ENCODE results near the gene APCDD1L. TPM values are rescaled to one million over a fixed set of nuclear protein-coding genes. Genes with fewer than 3 reads are reported as not detected.

The APCDD1L gene
- total and polyA plus RNA-seq, 4 donors = 0.02 to 0.74 (median 0.31) TPM

- no peak for DNase-seq
- TF ChIP-seq, protein P1, sequence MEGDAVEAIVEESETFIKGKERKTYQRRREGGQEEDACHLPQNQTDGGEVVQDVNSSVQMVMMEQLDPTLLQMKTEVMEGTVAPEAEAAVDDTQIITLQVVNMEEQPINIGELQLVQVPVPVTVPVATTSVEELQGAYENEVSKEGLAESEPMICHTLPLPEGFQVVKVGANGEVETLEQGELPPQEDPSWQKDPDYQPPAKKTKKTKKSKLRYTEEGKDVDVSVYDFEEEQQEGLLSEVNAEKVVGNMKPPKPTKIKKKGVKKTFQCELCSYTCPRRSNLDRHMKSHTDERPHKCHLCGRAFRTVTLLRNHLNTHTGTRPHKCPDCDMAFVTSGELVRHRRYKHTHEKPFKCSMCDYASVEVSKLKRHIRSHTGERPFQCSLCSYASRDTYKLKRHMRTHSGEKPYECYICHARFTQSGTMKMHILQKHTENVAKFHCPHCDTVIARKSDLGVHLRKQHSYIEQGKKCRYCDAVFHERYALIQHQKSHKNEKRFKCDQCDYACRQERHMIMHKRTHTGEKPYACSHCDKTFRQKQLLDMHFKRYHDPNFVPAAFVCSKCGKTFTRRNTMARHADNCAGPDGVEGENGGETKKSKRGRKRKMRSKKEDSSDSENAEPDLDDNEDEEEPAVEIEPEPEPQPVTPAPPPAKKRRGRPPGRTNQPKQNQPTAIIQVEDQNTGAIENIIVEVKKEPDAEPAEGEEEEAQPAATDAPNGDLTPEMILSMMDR (IDR thresholded peaks at IDR 0.05; ENCODE audit: control extremely low read depth, extremely low read depth) = no peak
- peaks cover 0 to 8% (median 4%) of the 10 kb centered on the region in 4 donors for H3K9me3 ChIP-seq (ENCODE audit: control insufficient read depth in 4 of 4, insufficient read depth in 3 of 4, low read length in 3 of 4)
- peaks cover 0 to 14% (median 0%) of the 10 kb centered on the region in 3 donors for H3K27me3 ChIP-seq (ENCODE audit: control insufficient read depth in 3 of 3, insufficient read depth in 3 of 3, low read length in 2 of 3)
- no peak for ATAC-seq (ENCODE audit: insufficient read depth, low FRiP score)
- H3K4me1 ChIP-seq (ENCODE audit: control insufficient read depth in 5 of 5, insufficient read depth in 5 of 5, low read length in 5 of 5) = peaks cover 0 to 15% (median 0%) of the 10 kb centered on the region in 5 donors
- H3K27ac ChIP-seq (ENCODE audit: low read depth in 1 of 2, low read length in 1 of 2) = no peak overlapping the region
- 76 to 79% methylated on average over 10 of the region's 10 CpGs for WGBS, 2 donors
- H3K4me3 ChIP-seq = no peak overlapping the region
- no peak overlapping the region for H3K9ac ChIP-seq (ENCODE audit: insufficient read depth in 1 of 2, low read length in 2 of 2)
- no peaks in the 10 kb centered on the region for H3K36me3 ChIP-seq (ENCODE audit: control insufficient read depth in 4 of 4, insufficient read depth in 4 of 4, low read length in 4 of 4)
Measured at GRCh38 chr20:58521763-58522162, 6.6 kb upstream of the APCDD1L start.

DNA sequence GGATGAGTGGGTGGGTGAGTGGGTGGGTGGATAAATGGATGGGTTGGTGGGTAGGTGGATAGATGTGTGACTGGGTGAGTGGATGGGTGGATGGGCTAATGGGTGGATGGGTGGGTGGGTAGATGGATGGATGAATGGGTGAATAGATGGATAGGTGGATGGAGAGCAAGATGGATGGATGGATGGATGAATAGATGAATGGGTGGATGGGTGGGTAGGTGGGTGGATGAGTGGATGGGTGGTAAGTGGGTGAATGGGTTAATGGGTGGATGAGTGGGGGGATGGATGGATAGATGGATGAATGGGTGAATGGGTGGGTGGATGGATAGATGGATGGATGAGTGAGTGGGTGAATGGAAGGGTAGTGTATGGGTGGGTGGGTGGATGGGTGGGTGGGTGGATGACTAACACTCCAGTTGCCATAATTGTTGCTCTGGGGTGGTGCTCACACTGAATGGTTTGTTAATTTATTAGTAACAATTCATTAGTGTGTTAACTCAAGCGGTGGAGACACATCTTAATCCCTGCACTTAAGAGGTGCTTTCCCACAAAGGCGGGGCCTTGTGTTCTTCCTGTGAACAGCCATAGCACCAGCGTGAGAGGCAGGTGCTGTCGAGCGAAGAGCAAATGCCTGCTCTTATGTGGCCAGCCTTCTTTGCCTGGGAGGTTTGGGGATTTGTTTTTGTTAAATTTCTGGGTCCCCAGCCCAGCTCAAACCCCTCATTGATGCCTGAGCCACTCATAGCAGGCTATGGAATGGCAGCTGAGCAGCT is 4.9 kb upstream of the APCDD1L start:
- no peak for ATAC-seq (ENCODE audit: insufficient read depth, low FRiP score)
- H3K9ac ChIP-seq (ENCODE audit: insufficient read depth in 1 of 2, low read length in 2 of 2) = no peak overlapping the region
- WGBS, 2 donors = 83 to 86% methylated on average over 5 of the region's 5 CpGs

DNA sequence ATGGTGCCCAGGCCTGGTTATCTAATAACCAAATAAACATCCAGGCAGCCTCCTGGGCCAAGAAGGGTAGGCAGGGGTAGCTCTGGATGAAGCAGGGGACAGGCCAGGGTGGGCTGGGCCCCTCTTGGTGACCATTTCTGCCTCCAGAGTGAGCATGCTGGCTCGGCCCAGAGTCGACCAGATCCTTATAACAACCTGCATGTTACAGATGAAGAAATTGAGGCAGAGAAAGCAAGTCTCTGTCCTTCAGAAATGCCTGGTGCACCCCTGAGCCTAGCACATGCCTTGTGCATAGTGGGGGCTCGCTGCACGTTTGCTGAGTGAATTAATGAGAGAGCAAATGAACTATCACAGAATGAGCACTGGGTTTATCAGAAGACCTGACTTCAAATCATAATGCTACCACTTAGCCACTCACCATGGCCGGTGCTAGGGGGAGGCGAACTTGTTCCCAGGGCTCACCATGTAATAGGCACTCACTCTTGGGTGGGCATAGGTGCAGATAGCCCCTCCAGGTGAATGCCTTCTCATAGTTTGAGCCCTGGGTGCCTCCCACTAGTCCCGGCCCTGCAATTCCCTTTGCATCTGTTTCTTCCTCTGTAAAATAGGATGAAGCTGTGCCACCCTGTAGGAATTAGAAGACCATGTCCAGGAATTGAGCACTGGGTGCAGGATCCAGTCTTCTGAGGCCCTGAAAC is 3.8 kb upstream of the APCDD1L start:
- no peak overlapping the region for H3K27ac ChIP-seq (ENCODE audit: low read depth in 1 of 2, low read length in 1 of 2)
- H3K4me1 ChIP-seq (ENCODE audit: control insufficient read depth in 5 of 5, insufficient read depth in 5 of 5, low read length in 5 of 5) = peaks cover 0 to 15% (median 0%) of the 10 kb centered on the region in 5 donors
- no peak overlapping the region for H3K4me3 ChIP-seq
- no peak for DNase-seq
- TF ChIP-seq, protein P1 (IDR thresholded peaks at IDR 0.05; ENCODE audit: control extremely low read depth, extremely low read depth) = no peak
- H3K36me3 ChIP-seq (ENCODE audit: control insufficient read depth in 4 of 4, insufficient read depth in 4 of 4, low read length in 4 of 4) = no peaks in the 10 kb centered on the region
- ATAC-seq (ENCODE audit: insufficient read depth, low FRiP score) = no peak
- no peaks in the 10 kb centered on the region for H3K9me3 ChIP-seq (ENCODE audit: control insufficient read depth in 4 of 4, insufficient read depth in 3 of 4, low read length in 3 of 4)
- WGBS, 2 donors = 83 to 85% methylated on average over 7 of the region's 7 CpGs
- peaks cover 8 to 37% (median 13%) of the 10 kb centered on the region in 3 donors for H3K27me3 ChIP-seq (ENCODE audit: control insufficient read depth in 3 of 3, insufficient read depth in 3 of 3, low read length in 2 of 3)
- no peak overlapping the region for H3K9ac ChIP-seq (ENCODE audit: insufficient read depth in 1 of 2, low read length in 2 of 2)

More for the DNA sequence above, 4.9 kb upstream of the APCDD1L start:
- Histone ChIP-seq H3K9me3 (ENCODE audit: control insufficient read depth in 4 of 4, insufficient read depth in 3 of 4, low read length in 3 of 4) (peaks cover 0 to 4% (median 0%) of the 10 kb centered on the region in 4 donors), H3K36me3 (ENCODE audit: control insufficient read depth in 4 of 4, insufficient read depth in 4 of 4, low read length in 4 of 4) (no peaks in the 10 kb centered on the region), H3K27me3 (ENCODE audit: control insufficient read depth in 3 of 3, insufficient read depth in 3 of 3, low read length in 2 of 3) (peaks cover 4 to 29% (median 6%) of the 10 kb centered on the region in 3 donors), H3K4me3 (no peak overlapping the region), H3K27ac (ENCODE audit: low read depth in 1 of 2, low read length in 1 of 2) (no peak overlapping the region), H3K4me1 (ENCODE audit: control insufficient read depth in 5 of 5, insufficient read depth in 5 of 5, low read length in 5 of 5) (peaks cover 0 to 15% (median 0%) of the 10 kb centered on the region in 5 donors)
- no peak for DNase-seq
- TF ChIP-seq, protein P1 (IDR thresholded peaks at IDR 0.05; ENCODE audit: control extremely low read depth, extremely low read depth) = no peak

Measured in lung (tissue), 12 donors.